Panc1 (cell line): ENCODE data around the gene CENPP. TPM values are rescaled to one million over a fixed set of nuclear protein-coding genes. Genes with fewer than 3 reads are reported as not detected.

Experiments used
- ATAC-seq: fragments of 200-7000 bp; cut with Tn5 transposase; 2 replicates; pipeline ENCODE4 v1.9.1; 2020; ENCODE audit warnings: mild to moderate bottlenecking, moderate library complexity
- BruUV-seq: library from RNA; stranded (reverse); fragments of 400-500 nt; replicated peaks from 2 replicates; lab custom pipeline; 2021; lab: Mats Ljungman, UMichigan
- CTCF ChIA-PET: fragments of 300-600 bp; sonication (Branson Sonifier 250); formaldehyde crosslinking; loops from one replicate; lab custom pipeline; 2022; ENCODE audit warnings: antibody characterized with exemption; lab: Charles Lee
- POLR2A ChIA-PET: fragments of 300-600 bp; sonication (Branson Sonifier 250); formaldehyde crosslinking; loops from one replicate; lab custom pipeline; 2022; ENCODE audit warnings: antibody characterized with exemption; lab: Charles Lee
- DNase-seq: peaks from one replicate; pipeline ENCODE4 v3.0.0-alpha.2; 2010; ENCODE audit warnings: low read depth, low spot score
- H3K27ac ChIP-seq: 2 replicates; pipeline ENCODE4 v1.5.1; 2011; ENCODE audit warnings: mild to moderate bottlenecking, low read length, inconsistent platforms
- H3K27me3 ChIP-seq: fragments of 200-500 bp; sonication (Bioruptor generic); 2 replicates; pipeline ENCODE4 v1.6.0; 2014; ENCODE audit warnings: low read length, inconsistent platforms; ENCODE audit not compliant: control insufficient read depth, insufficient read depth
- H3K36me3 ChIP-seq: fragments of 200-500 bp; sonication (Bioruptor generic); 2 replicates; pipeline ENCODE4 v1.5.1; 2014; ENCODE audit warnings: inconsistent platforms, mild to moderate bottlenecking, low read length, moderate library complexity; ENCODE audit not compliant: control insufficient read depth, insufficient read depth
- H3K4me1 ChIP-seq: 2 replicates; pipeline ENCODE4 v1.5.1; 2011; ENCODE audit warnings: inconsistent platforms, mild to moderate bottlenecking, low read length, moderate library complexity; ENCODE audit not compliant: control insufficient read depth, insufficient read depth
- H3K4me3 ChIP-seq, 2 experiments: 2 replicates each; pipeline ENCODE4 v1.5.1; 2011 to 2012; ENCODE audit warnings: low read depth in 2 of 2, low read length in 2 of 2, mild to moderate bottlenecking in 2 of 2, inconsistent platforms in 1 of 2, moderate library complexity in 1 of 2
- H3K9me3 ChIP-seq: fragments of 200-500 bp; sonication (Bioruptor generic); 2 replicates; pipeline ENCODE4 v1.5.1; 2014; ENCODE audit warnings: low read depth, mild to moderate bottlenecking, inconsistent platforms, low read length, moderate library complexity; ENCODE audit not compliant: control insufficient read depth, insufficient read depth
- CTCF ChIP-seq: fragments of 450-650 bp; IDR thresholded peaks from 2 replicates; pipeline ENCODE4 v1.5.1; 2017; ENCODE audit warnings: mild to moderate bottlenecking
- POLR2AphosphoS5 ChIP-seq: IDR thresholded peaks from 2 replicates; pipeline ENCODE4 v1.6.1; 2012; ENCODE audit warnings: mild to moderate bottlenecking, low read depth, low read length, moderate library complexity
- REST ChIP-seq, 2 experiments: IDR thresholded peaks; 2 replicates each; pipeline ENCODE4 v1.6.1; 2011 to 2012; ENCODE audit warnings: low read depth in 2 of 2, control low read depth in 1 of 2, low read length in 1 of 2, mild to moderate bottlenecking in 1 of 2, moderate library complexity in 1 of 2; ENCODE audit not compliant: insufficient read depth in 1 of 2
- SIN3A ChIP-seq: IDR thresholded peaks from 2 replicates; pipeline ENCODE4 v1.6.1; 2012; ENCODE audit warnings: low read depth, mild to moderate bottlenecking, low read length, moderate library complexity, borderline replicate concordance; ENCODE audit not compliant: insufficient read depth
- TCF7L2 ChIP-seq: IDR thresholded peaks from 2 replicates; pipeline ENCODE4 v1.6.1; 2011; ENCODE audit warnings: mild to moderate bottlenecking, low read depth, low read length, inconsistent platforms
- in situ Hi-C: cut with HindIII; loops from 2 replicates; pipeline ENCODE4 v1.10.0; 2016; ENCODE audit warnings: low sequenced_read_pairs, low pct_unique_long_range_greater_than_20kb
- intact Hi-C: fragments of 100-400 bp; cut with micrococcal nuclease; formaldehyde crosslinking; loops from one replicate; pipeline ENCODE4 v1.10.0; 2022; ENCODE audit not compliant: unreplicated experiment
- total RNA-seq: library from RNA; stranded (reverse); gene quantifications from one replicate; pipeline ENCODE4 v1.2.1, GENCODE V29; 2021; ENCODE audit not compliant: unreplicated experiment

Gene CENPP
- total RNA-seq, 1 experiment from 2014 or later = 6.7 TPM

GRCh38 chr9:92611621-92612285, 286.0 kb downstream of the CENPP start:
- intact Hi-C loops = no loop called here
- no peak overlapping the region for H3K27ac ChIP-seq
- BruUV-seq = no TSS peak
- no peak for TF ChIP-seq REST (IDR thresholded peaks at IDR 0.05; ENCODE audit: insufficient read depth in 1 of 2, low read depth in 2 of 2, low read length in 1 of 2)
- no peak for TF ChIP-seq SIN3A
- no peak for TF ChIP-seq POLR2AphosphoS5
- no peak for TF ChIP-seq TCF7L2
- TF ChIP-seq CTCF = no peak
- POLR2A ChIA-PET = no interaction called here
- ATAC-seq = no peak
- H3K9me3 ChIP-seq = no peaks in the 10 kb centered on the region
- CTCF ChIA-PET = no interaction called here
- in situ Hi-C loops = no loop called here
- H3K4me1 ChIP-seq = no peaks in the 10 kb centered on the region
- H3K36me3 ChIP-seq = peaks cover 3% of the 10 kb centered on the region; the same call in 1 of the 2 replicates
- no peak overlapping the region for H3K4me3 ChIP-seq
- H3K27me3 ChIP-seq = no peaks in the 10 kb centered on the region
- DNase-seq = no peak

GRCh38 chr9:92612292-92612691, 286.5 kb downstream of the CENPP start:
- CTCF ChIA-PET = no interaction called here

More at GRCh38 chr9:92612292-92612691, 286.5 kb downstream of the CENPP start:
- no peak for DNase-seq
- H3K27ac ChIP-seq = no peak overlapping the region
- no peak overlapping the region for H3K4me3 ChIP-seq
- in situ Hi-C loops = no loop called here
- peaks cover 3% of the 10 kb centered on the region; the same call in 1 of the 2 replicates for H3K36me3 ChIP-seq
- ATAC-seq = no peak
- no peaks in the 10 kb centered on the region for H3K9me3 ChIP-seq
- no peaks in the 10 kb centered on the region for H3K27me3 ChIP-seq
- POLR2A ChIA-PET = no interaction called here
- H3K4me1 ChIP-seq = no peaks in the 10 kb centered on the region
- intact Hi-C loops = no loop called here
- TF ChIP-seq REST (IDR thresholded peaks at IDR 0.05; ENCODE audit: insufficient read depth in 1 of 2, low read depth in 2 of 2, low read length in 1 of 2) (no peak), CTCF (no peak), TCF7L2 (no peak), SIN3A (no peak), POLR2AphosphoS5 (no peak)
- no TSS peak for BruUV-seq
